NB4 (cell line): ENCODE results near the gene MAST4.

ENCODE experiments used
- CTCF ChIP-seq: IDR thresholded peaks from one replicate; pipeline ENCODE4 v1.5.1; 2012; ENCODE audit warnings: low read depth, low read length
- MYC ChIP-seq: IDR thresholded peaks from 2 replicates; pipeline ENCODE4 v1.6.1; 2011; ENCODE audit warnings: low read depth, low read length
- POLR2A ChIP-seq: IDR thresholded peaks from 2 replicates; pipeline ENCODE4 v1.6.1; 2011; ENCODE audit warnings: mild to moderate bottlenecking; ENCODE audit not compliant: insufficient read length; ENCODE audit errors: extremely low read depth

GRCh38 chr5:67065696-67066095 lies 469.5 kb downstream of the MAST4 start:
- no peak for TF ChIP-seq CTCF
- TF ChIP-seq POLR2A = no peak
- no peak for TF ChIP-seq MYC
